Measurements from ENCODE around the gene A2M.

Gene A2M

DNA sequence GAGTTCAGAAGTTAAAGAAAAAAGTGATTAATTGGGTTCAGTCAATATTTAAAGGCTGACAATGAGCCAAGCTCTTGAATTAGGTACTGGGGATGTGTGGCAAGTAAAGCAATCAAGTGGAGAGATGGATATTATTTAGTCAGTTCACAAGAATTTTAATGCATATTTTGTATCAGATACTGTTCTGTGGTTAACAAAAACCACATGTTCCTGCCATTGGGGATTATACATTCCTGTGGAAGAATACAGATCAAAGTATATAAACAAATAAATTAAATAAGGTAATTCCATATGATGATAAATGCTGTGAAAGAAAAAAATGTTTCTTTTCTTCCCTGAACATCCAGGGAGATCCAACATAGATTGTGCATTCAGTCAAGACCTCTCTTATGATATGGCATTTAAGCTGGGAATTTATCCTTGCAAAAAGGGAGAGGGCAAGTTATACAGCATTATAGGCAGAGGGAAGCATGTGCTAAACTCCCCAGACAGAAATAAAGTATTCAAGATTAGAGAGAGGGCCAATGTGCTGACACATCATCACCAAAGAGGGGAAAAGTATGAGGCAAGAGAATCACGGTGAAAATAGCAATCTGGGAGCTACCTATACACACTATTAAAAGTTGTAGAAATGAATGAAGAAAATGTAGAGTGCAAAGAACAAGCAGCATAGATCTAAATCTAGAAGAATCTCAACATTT is 17.6 kb upstream of the A2M start:
- peaks cover 3% of the 10 kb centered on the region for H3K4me1 ChIP-seq (ENCODE audit: insufficient read depth, low read length)
- H3K36me3 ChIP-seq (ENCODE audit: insufficient read depth, low read length): no peaks in the 10 kb centered on the region
- H3K27me3 ChIP-seq (ENCODE audit: insufficient read depth, low read length): no peaks in the 10 kb centered on the region
- H3K9me3 ChIP-seq (ENCODE audit: low read length): no peaks in the 10 kb centered on the region
- H3K4me3 ChIP-seq (ENCODE audit: low read length): no peak overlapping the region
- H2AFZ ChIP-seq (ENCODE audit: low read depth, low read length): no peak overlapping the region

DNA sequence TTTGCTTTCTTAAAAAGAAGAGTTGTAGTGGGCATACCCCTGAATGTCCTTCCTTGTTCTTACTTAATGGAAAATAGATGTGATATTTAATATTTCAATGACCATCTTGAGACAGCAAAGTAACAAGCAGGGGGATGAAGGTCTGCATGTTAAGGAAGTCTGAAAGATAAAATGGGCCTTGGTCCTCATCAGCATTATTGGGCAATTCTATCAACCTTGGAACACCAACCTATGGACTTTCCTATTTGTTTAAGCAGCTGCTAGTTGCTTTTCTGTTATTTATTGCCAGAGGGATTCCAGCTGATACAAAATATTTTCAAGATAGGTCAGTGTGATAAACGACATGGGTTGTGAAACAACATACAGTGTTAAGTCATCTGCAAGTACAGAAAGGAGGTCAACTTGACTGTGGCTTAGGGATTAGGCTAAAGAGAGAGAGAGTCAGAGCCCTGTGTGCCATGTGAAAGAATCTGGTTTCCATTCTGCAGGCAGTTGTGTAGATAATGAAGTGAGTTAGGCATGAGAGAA is 16.4 kb upstream of the A2M start:
- H3K4me3 ChIP-seq (ENCODE audit: low read length): no peak overlapping the region
- no peaks in the 10 kb centered on the region for H3K9me3 ChIP-seq (ENCODE audit: low read length)
- no peaks in the 10 kb centered on the region for H3K36me3 ChIP-seq (ENCODE audit: insufficient read depth, low read length)
- H2AFZ ChIP-seq (ENCODE audit: low read depth, low read length): no peak overlapping the region
- H3K27me3 ChIP-seq (ENCODE audit: insufficient read depth, low read length): no peaks in the 10 kb centered on the region
- H3K4me1 ChIP-seq (ENCODE audit: insufficient read depth, low read length): peaks cover 3% of the 10 kb centered on the region

DNA sequence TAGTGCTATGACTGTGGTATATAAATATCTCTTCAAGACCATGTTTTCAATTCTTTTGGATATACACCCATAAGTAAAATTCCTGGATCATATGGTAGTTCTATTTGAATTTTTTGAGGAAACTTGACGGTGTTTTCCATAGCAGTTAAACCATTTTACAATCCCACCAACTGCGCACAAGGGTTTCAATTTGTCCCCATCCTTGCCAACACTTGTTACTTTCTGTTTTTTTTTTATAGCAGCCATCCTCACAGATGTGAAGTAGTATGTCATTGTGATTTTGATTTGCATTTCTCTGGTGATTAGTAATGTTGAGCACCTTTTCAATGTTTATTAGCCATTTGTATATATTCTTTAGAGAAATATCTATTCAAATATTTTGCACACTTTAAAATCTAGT is 14.5 kb upstream of the A2M start:
- H3K9me3 ChIP-seq (ENCODE audit: low read length): no peaks in the 10 kb centered on the region
- no peak overlapping the region for H3K4me3 ChIP-seq (ENCODE audit: low read length)
- H2AFZ ChIP-seq (ENCODE audit: low read depth, low read length): no peak overlapping the region
- no peaks in the 10 kb centered on the region for H3K36me3 ChIP-seq (ENCODE audit: insufficient read depth, low read length)
- H3K27me3 ChIP-seq (ENCODE audit: insufficient read depth, low read length): no peaks in the 10 kb centered on the region
- H3K4me1 ChIP-seq (ENCODE audit: insufficient read depth, low read length): no peaks in the 10 kb centered on the region

DNA sequence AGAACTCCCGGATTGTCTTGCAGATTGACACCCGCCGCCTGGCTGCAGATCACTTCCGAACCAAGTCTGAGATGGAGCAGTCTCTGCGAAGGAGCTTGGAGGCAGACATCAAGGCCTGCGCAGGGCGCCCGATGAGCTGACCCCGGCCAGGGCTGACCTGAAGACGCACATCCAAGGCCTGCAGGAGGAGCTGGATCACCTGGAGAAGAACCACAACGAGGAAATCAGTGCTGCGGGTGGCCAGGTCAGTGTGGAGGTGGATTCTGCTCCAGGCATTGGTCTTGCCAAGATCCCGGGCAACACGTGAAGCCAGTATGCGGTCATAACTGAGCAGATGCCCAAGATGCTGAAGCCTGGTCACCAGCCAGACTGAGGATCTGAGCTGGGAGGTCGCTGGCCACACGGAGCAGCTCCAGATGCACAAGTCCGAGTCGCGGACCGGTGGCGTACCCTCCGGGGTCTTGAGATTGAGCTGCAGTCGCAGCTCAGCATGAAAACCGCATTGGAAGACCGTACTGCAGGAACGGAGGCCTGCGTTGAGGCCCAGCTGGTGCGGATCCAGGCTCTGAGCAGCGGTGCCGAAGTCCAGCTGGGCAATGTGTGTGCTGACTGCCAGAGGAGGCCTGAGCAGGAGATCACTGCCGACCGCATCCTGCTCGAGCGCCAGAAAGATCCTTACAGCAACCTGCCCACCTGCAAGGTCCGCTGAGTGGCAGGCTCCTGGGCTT is 12.4 kb upstream of the A2M start:
- Histone ChIP-seq H3K4me1 (ENCODE audit: insufficient read depth, low read length) (no peaks in the 10 kb centered on the region), H2AFZ (ENCODE audit: low read depth, low read length) (no peak overlapping the region), H3K27me3 (ENCODE audit: insufficient read depth, low read length) (no peaks in the 10 kb centered on the region), H3K36me3 (ENCODE audit: insufficient read depth, low read length) (no peaks in the 10 kb centered on the region), H3K9me3 (ENCODE audit: low read length) (no peaks in the 10 kb centered on the region), H3K4me3 (ENCODE audit: low read length) (no peak overlapping the region)

DNA sequence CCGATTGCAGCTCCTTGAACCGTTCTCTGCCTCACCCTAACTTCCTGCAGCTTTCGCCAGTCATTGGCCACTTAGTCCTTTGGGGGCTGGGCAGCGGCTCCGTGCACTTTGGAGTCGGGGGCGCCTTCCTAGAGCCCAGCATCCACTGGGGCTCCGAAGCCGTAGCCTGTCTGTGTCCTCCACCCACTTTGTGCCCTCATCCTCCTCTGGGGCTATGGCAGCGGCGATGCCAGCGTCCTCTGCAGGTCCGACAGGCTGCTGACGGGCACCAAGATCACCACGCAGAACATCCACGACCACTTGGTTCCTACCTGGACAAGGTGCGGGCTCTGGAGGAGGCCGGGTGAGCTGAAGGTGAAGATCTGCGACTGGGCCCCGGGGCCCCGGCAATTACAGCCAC is 11.8 kb upstream of the A2M start:
- Histone ChIP-seq H3K27me3 (ENCODE audit: insufficient read depth, low read length) (no peaks in the 10 kb centered on the region), H3K9me3 (ENCODE audit: low read length) (no peaks in the 10 kb centered on the region), H3K4me3 (ENCODE audit: low read length) (no peak overlapping the region), H3K36me3 (ENCODE audit: insufficient read depth, low read length) (no peaks in the 10 kb centered on the region), H2AFZ (ENCODE audit: low read depth, low read length) (no peak overlapping the region), H3K4me1 (ENCODE audit: insufficient read depth, low read length) (no peaks in the 10 kb centered on the region)

DNA sequence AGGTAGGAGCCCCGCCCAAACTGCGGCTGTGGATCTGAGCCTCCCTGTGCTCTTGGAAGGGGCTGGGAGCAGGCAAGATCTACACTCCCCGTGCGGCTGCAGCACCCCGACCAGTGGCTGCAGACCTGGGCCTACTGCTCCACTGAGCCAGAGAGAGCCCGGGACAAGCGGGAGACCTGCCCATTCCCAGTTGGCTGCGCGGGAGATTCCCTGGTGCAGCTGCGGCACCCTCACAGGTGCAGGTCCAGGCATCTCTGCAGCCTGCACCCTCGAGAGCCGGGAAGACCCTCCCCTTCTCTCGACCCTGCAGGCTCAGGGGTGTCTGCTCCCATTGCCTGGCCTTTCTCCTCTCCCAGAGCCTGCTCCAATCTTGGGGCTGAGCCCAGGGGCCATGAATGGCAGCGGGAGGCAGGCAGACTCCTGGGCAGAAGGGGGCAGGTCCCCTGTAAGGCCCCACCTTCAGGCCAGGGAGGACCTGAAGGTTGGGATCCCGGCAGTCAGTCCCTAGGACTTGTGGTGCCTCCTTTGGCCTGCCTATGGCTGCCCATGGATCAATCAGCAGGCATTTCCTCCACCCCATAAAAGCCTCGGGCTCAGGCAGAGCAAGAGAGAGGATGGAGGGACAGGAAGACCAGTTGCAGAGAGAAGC is 8.8 kb upstream of the A2M start:
- Histone ChIP-seq H3K27me3 (ENCODE audit: insufficient read depth, low read length) (no peaks in the 10 kb centered on the region), H3K9me3 (ENCODE audit: low read length) (no peaks in the 10 kb centered on the region), H3K4me3 (ENCODE audit: low read length) (no peak overlapping the region), H3K4me1 (ENCODE audit: insufficient read depth, low read length) (peaks cover 4% of the 10 kb centered on the region), H3K36me3 (ENCODE audit: insufficient read depth, low read length) (no peaks in the 10 kb centered on the region), H2AFZ (ENCODE audit: low read depth, low read length) (no peak overlapping the region)

DNA sequence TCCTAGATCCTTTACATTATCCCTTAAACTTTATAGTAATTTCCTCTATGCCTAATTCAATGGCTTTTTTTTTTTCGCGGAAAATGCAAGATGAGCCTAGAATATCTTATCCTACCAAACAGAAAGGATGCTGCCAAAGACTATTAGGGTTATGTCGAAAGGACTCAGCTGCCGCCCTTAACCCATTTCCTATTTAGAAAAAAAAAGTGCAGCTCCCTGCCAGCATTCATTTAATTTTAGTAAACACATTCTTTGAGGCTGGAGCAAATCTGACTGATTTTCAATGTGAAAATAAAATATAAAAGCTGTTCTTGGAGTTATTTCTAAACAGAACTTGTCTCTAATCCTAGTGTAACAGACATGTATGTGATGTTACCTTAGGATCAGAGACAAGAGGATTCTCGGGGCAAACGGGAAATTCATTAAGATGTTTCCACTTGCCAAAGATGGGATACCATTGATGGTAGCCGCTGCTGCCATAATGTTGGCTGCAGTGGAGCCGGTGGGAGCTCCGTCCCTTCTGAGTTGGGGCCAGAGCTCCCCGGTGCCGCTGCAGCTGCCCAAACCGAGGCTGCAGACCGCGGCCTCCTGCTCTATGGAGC is 8.2 kb upstream of the A2M start:
- Histone ChIP-seq H3K27me3 (ENCODE audit: insufficient read depth, low read length) (no peaks in the 10 kb centered on the region), H2AFZ (ENCODE audit: low read depth, low read length) (no peak overlapping the region), H3K4me3 (ENCODE audit: low read length) (no peak overlapping the region), H3K36me3 (ENCODE audit: insufficient read depth, low read length) (no peaks in the 10 kb centered on the region), H3K9me3 (ENCODE audit: low read length) (no peaks in the 10 kb centered on the region), H3K4me1 (ENCODE audit: insufficient read depth, low read length) (peaks cover 9% of the 10 kb centered on the region)

DNA sequence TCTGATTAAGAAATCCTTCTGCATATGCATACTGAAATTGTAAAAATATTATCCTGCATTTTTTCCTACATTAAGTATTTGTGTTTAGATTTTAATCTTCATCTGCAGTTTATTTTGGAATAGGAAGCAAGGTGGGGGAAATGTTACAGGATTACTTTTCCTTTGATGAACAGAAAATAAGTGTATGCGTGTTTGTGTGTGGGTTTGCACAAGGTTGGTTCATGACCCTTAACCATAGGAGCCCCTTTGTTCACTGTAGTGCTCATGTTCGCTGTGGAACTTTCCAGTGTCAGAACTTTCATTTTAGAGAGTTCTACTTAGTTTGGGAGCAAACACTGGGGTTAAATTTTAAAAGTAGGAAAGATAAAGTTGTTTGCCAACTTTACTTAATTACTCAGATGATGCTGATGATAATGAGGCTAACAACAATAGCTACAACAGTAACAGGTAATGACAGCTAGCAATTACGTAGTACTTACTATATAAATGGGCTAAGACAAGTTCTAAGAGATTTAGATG is 6.4 kb upstream of the A2M start:
- Histone ChIP-seq H3K9me3 (ENCODE audit: low read length) (no peaks in the 10 kb centered on the region), H3K4me1 (ENCODE audit: insufficient read depth, low read length) (peaks cover 26% of the 10 kb centered on the region), H3K36me3 (ENCODE audit: insufficient read depth, low read length) (no peaks in the 10 kb centered on the region), H3K27me3 (ENCODE audit: insufficient read depth, low read length) (no peaks in the 10 kb centered on the region), H3K4me3 (ENCODE audit: low read length) (no peak overlapping the region), H2AFZ (ENCODE audit: low read depth, low read length) (no peak overlapping the region)

DNA sequence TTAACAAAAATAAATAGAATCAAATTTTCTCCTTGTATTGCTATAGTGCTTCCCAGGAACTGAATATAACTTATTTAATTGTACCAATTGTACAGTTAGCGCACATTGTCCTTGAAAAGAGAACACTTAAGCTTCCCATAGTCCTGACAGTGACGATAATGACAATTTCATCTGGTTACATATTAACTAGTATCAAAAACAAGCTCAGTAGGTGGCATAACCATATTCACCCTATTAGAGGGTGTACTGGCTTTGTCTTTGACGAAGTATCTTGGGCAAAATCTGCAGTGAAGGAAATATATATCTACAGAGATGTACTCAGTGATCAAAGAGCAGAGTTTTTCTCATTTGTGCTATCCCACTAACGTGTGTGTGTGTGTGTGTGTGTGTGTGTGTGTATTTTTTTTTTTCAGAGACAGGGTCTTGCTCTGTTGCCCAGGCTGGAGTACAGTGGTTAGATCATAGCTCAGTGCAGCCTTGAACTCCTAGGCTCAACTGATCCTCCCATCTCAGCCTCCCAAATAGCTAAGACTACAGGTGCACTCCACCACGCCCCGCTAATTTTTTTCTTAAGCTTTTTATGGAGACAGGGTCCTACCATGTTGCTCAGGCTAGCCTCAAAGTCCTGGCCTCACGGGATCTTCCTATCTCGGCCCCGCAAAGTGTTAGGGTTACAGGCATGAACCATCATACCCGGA is 4.9 kb upstream of the A2M start:
- Histone ChIP-seq H3K27me3 (ENCODE audit: insufficient read depth, low read length) (no peaks in the 10 kb centered on the region), H3K4me3 (ENCODE audit: low read length) (no peak overlapping the region), H2AFZ (ENCODE audit: low read depth, low read length) (no peak overlapping the region), H3K36me3 (ENCODE audit: insufficient read depth, low read length) (no peaks in the 10 kb centered on the region), H3K4me1 (ENCODE audit: insufficient read depth, low read length) (peaks cover 37% of the 10 kb centered on the region), H3K9me3 (ENCODE audit: low read length) (no peaks in the 10 kb centered on the region)

DNA sequence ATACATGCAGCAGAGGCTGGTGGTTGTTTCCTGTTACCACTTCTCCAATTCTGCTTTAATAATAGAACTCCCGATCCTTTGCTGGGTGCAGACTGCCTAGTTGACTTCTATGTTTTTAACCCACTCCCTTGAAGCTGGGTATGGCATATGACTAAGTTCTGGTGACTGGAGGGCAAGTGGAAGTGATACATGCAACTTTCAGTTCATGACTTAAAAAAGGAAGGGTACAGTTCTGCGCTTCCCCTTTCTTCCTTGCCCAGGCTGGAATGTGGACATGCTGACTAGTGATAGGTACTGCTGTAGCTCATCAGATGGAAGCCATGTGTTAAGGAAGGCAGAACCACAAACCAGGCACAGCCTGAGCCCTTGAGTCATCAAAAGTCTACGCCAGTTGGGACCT is 2.4 kb upstream of the A2M start:
- Histone ChIP-seq H3K4me1 (ENCODE audit: insufficient read depth, low read length) (peaks cover 50% of the 10 kb centered on the region), H3K4me3 (ENCODE audit: low read length) (peak overlapping the region; percentile 20), H3K9me3 (ENCODE audit: low read length) (no peaks in the 10 kb centered on the region), H3K36me3 (ENCODE audit: insufficient read depth, low read length) (peaks cover 3% of the 10 kb centered on the region), H2AFZ (ENCODE audit: low read depth, low read length) (no peak overlapping the region), H3K27me3 (ENCODE audit: insufficient read depth, low read length) (no peaks in the 10 kb centered on the region)

DNA sequence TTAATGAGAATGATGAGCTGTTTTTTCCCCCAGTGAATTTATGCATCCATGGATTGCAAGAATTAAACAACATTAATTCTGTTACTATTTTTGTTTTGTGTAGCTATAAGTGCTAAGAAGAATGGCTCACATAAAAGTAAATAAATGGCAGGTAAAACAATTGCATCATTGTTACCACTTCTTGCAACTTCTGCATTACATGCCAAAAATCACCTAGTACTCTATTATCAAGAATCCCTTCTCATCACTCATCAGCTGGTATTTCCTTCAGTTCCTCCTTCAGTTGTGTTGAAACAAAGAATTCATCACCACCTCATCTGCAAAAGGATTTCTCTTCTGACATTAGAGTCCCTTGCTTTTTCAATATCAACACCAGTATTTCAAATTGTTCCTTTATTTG is 773 bp downstream of the A2M start:
- Histone ChIP-seq H3K9me3 (ENCODE audit: low read length) (no peaks in the 10 kb centered on the region), H3K4me3 (ENCODE audit: low read length) (peak overlapping the region; percentile 83), H3K27me3 (ENCODE audit: insufficient read depth, low read length) (no peaks in the 10 kb centered on the region), H3K4me1 (ENCODE audit: insufficient read depth, low read length) (peaks cover 50% of the 10 kb centered on the region), H3K36me3 (ENCODE audit: insufficient read depth, low read length) (peaks cover 26% of the 10 kb centered on the region), H2AFZ (ENCODE audit: low read depth, low read length) (peak overlapping the region; percentile 60)

DNA sequence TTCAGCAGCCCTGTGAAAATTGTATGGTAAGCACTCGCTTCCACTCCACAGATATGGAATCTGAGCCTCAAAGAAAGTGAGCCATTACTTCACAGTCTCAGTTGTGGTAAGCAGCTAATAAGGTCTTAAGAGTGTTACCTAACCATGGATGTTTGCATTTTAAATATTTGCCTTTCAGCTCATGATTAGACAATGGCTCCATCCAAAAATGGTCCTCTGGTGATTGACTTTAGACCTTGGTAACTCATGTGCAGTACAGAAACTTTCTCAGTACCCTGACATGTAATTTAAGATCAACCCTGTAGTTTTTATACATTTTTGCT is 1.8 kb downstream of the A2M start:
- Histone ChIP-seq H3K4me3 (ENCODE audit: low read length) (peak overlapping the region; percentile 83), H2AFZ (ENCODE audit: low read depth, low read length) (no peak overlapping the region), H3K9me3 (ENCODE audit: low read length) (no peaks in the 10 kb centered on the region), H3K4me1 (ENCODE audit: insufficient read depth, low read length) (peaks cover 47% of the 10 kb centered on the region), H3K36me3 (ENCODE audit: insufficient read depth, low read length) (peaks cover 35% of the 10 kb centered on the region), H3K27me3 (ENCODE audit: insufficient read depth, low read length) (no peaks in the 10 kb centered on the region)
